GM10248 (cell line): ENCODE data around the gene RND3.

Source experiments
- CTCF ChIA-PET: fragments of 300-600 bp; sonication (Branson Sonifier 250); formaldehyde crosslinking; extraction: SDS; loops from one replicate; lab custom pipeline; 2021; ENCODE audit warnings: antibody characterized with exemption; lab: Yijun Ruan, JAX
- POLR2A ChIA-PET: fragments of 350-650 bp; sonication (Branson Sonifier 250); formaldehyde crosslinking; extraction: SDS; loops from one replicate; lab custom pipeline; 2020; ENCODE audit warnings: antibody characterized with exemption; lab: Yijun Ruan, JAX
- DNase-seq: peaks from one replicate; pipeline ENCODE4 v3.0.0; 2012; ENCODE audit errors: extremely low spot score
- CTCF ChIP-seq: IDR thresholded peaks from 2 replicates; pipeline ENCODE4 v1.5.1; 2012; ENCODE audit warnings: mild to moderate bottlenecking, low read depth; ENCODE audit errors: extremely low read depth, missing control alignments, control extremely low read depth

RND3 gene

GRCh38 chr2:150528861-150529801, 41.7 kb upstream of the RND3 start:
- DNase-seq: peak; percentile 28
- no peak for TF ChIP-seq CTCF
- CTCF ChIA-PET: interaction anchor here (1.0 to 1.7 kb wide), 4 partner anchors 8 to 46 kb away, joined by 3 to 5 read pairs (median 3); no protein-coding TSS in a partner anchor
- POLR2A ChIA-PET: no interaction called here

DNA sequence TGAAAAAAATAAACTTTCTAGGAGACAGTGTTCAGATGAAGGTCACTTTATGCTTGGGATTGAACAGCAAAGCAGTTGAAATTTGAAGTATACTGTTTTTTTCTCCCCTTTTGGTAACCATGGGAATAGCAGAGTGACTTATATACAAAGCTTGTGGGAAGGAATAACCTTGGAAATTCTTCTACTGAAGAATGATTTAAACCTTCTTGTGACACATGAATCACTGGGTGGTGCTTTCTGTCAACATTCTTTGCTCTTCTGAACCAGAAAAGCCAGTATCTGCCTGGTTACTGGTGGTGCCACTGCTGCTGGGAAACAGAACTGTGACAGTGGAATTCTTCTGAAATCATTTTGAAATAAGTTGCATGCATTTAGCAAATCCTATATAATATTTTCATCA, 39.4 kb upstream of the RND3 start:
- TF ChIP-seq CTCF: no peak
- POLR2A ChIA-PET: no interaction called here
- CTCF ChIA-PET: no interaction called here
- DNase-seq: no peak

GRCh38 chr2:150526006-150526405, 38.5 kb upstream of the RND3 start:
- DNase-seq: no peak
- CTCF ChIA-PET: interaction anchor here (1.3 kb wide), 1 partner anchor 23 kb away, joined by 5 read pairs; no protein-coding TSS in a partner anchor

GRCh38 chr2:150522269-150522668, 34.8 kb upstream of the RND3 start:
- no peak for TF ChIP-seq CTCF
- POLR2A ChIA-PET: no interaction called here
- CTCF ChIA-PET: no interaction called here
- no peak for DNase-seq

More at GRCh38 chr2:150526006-150526405, 38.5 kb upstream of the RND3 start:
- POLR2A ChIA-PET: no interaction called here
- TF ChIP-seq CTCF: no peak

DNA sequence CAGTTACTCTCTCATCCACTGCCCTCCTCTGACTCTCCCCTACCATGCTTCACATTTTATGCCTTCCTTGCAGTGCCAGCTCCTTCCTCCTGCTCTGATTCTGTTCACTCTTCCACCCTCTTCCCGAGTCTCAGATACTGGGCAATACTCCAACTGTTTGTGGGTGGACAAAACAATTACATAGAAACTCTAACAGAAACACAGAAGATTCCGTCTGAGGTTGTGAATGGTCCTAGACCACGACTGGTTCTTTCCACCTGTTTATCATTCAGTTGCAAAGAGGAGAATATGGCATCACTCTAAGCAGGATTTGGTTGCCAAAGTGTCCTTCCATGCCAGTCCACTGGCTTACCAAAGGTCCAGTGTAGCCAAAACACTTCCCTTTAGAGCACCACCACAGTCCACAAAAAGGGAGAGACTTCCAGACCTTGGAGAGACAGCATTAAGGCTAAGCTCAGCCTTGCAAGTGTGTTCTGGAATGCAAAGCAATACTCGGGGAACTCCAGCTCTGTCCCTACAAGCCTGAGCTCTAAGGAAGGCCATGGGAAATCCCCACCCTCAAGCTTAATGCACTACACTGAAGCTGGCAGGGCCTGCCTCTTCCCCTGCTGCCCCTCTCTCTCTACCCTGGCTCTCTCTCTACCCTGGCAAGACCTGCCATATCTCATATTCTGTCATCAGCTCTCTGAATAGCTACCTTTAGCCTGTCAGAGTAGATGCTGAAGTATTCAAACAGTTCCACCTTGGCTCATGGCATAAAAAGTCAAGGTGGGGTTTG, 33.6 kb upstream of the RND3 start:
- no peak for TF ChIP-seq CTCF
- ChIA-PET CTCF (interaction anchor here (1.0 to 1.6 kb wide), 2 partner anchors 9 to 10 kb away, joined by 3 read pairs; no protein-coding TSS in a partner anchor), POLR2A (no interaction called here)
- no peak for DNase-seq

DNA sequence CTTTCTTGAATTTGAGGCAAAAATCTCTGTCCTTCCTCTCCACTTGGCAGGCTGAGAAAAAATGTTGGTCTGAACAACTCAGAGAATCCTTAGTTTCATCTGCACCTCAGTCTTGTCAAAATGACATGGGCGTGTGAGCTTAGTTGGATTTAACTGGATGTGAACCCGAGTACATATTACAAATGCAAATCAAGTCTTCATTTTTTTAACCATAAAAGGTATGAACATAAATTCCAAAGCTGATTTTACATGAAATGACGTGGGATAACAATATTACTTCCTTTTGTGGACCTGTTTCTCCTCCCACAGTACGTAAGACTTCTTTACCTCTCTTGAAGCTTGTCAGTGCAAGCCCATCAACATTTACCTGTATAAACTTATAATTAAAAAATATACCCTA, 32.6 kb upstream of the RND3 start:
- ChIA-PET POLR2A (no interaction called here), CTCF (interaction anchor here (1.6 kb wide), 1 partner anchor 9 kb away, joined by 3 read pairs; no protein-coding TSS in a partner anchor)
- TF ChIP-seq CTCF: no peak
- DNase-seq: no peak
